GM12875 (cell line): ENCODE measurements around the gene CBX3.
"Not testable (repeated sequence)": the region's sequence is repeated elsewhere in the genome, so short reads cannot be mapped to it uniquely, and the experiment has no call there.

Experiments used
- H3K4me3 ChIP-seq: one replicate; pipeline ENCODE4 v1.5.1; 2011; ENCODE audit warnings: low read depth, low read length, control low read depth
- CTCF ChIP-seq: IDR thresholded peaks from 2 replicates; pipeline ENCODE4 v1.5.1; 2011; ENCODE audit warnings: low read depth, mild to moderate bottlenecking, control low read depth, inconsistent platforms, low read length, moderate library complexity, borderline replicate concordance; ENCODE audit not compliant: insufficient read depth

Gene CBX3

GRCh38 chr7:26192485-26193087 is 9.0 kb upstream of the CBX3 start:
- no peak for TF ChIP-seq CTCF
- H3K4me3 ChIP-seq = no peak overlapping the region

- no peak overlapping the region for H3K4me3 ChIP-seq
- TF ChIP-seq CTCF = no peak
These were observed 7.9 kb upstream of the CBX3 start for GRCh38 chr7:26193432-26194207.

GRCh38 chr7:26194764-26195163 is 6.8 kb upstream of the CBX3 start:
- not testable (repeated sequence) for H3K4me3 ChIP-seq

GRCh38 chr7:26195182-26195581 is 6.4 kb upstream of the CBX3 start:
- no peak overlapping the region for H3K4me3 ChIP-seq
- no peak for TF ChIP-seq CTCF

GRCh38 chr7:26195867-26196657 is 5.5 kb upstream of the CBX3 start:
- no peak overlapping the region for H3K4me3 ChIP-seq
- TF ChIP-seq CTCF = no peak

- H3K4me3 ChIP-seq = peak overlapping the region; percentile 34
- TF ChIP-seq CTCF = no peak
These were observed 4.1 kb upstream of the CBX3 start for GRCh38 chr7:26197153-26198115.
